Gastroesophageal sphincter (tissue), 3 donors: ENCODE data around the gene GCC1.

ENCODE experiments used
- EP300 ChIP-seq: sonication (generic); formaldehyde crosslinking; IDR thresholded peaks from one replicate; pipeline ENCODE4 v1.6.1; 2017; ENCODE audit warnings: antibody characterized with exemption, mild to moderate bottlenecking
- POLR2A ChIP-seq, 2 donors: fragments of 450-650 bp; IDR thresholded peaks; one replicate each; pipeline ENCODE4 v1.6.1; 2017; ENCODE audit warnings: antibody characterized with exemption in 2 of 2, mild to moderate bottlenecking in 2 of 2, moderate library complexity in 1 of 2
- POLR2AphosphoS5 ChIP-seq: sonication (generic); formaldehyde crosslinking; IDR thresholded peaks from one replicate; pipeline ENCODE4 v1.6.1; 2017; ENCODE audit warnings: antibody characterized with exemption
- TF ChIP-seq, protein P1 (sequence below), 4 experiments: fragments of 200-600 bp in 2 of 4; fragments of 450-650 bp in 2 of 4; sonication (generic) in 1 of 4; IDR thresholded peaks; one replicate each; pipeline ENCODE4 v1.5.1; 2017 to 2019; ENCODE audit warnings: antibody characterized with exemption in 4 of 4, mild to moderate bottlenecking in 2 of 4, moderate library complexity in 2 of 4

DNA sequence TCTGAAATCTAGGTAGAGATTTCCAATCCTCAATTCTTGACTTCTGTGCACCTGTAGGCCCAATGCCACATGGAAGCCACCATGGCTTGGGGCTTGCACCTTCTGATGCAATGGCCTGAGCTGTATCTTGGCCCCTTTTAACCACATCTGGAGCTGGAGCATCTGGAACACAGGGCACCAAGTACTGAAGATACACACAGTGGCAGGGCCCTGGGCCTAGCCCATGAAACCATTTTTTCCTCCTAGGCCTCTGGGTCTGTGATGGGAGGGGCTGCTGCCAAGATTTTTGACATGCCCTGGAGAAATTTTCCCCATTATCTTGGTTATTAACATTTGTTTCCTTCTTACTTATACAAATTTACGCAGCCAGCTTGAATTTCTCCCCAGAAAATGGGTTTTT lies 39.1 kb downstream of the GCC1 start:
- TF ChIP-seq POLR2A (IDR thresholded peaks at IDR 0.05) (no peak), POLR2AphosphoS5 (no peak), EP300 (no peak)
- TF ChIP-seq, protein P1, sequence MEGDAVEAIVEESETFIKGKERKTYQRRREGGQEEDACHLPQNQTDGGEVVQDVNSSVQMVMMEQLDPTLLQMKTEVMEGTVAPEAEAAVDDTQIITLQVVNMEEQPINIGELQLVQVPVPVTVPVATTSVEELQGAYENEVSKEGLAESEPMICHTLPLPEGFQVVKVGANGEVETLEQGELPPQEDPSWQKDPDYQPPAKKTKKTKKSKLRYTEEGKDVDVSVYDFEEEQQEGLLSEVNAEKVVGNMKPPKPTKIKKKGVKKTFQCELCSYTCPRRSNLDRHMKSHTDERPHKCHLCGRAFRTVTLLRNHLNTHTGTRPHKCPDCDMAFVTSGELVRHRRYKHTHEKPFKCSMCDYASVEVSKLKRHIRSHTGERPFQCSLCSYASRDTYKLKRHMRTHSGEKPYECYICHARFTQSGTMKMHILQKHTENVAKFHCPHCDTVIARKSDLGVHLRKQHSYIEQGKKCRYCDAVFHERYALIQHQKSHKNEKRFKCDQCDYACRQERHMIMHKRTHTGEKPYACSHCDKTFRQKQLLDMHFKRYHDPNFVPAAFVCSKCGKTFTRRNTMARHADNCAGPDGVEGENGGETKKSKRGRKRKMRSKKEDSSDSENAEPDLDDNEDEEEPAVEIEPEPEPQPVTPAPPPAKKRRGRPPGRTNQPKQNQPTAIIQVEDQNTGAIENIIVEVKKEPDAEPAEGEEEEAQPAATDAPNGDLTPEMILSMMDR (IDR thresholded peaks at IDR 0.05) = no peak
